HG02852 (cell line): ENCODE data around the gene PPP3CA.
"Not testable (repeated sequence)": the region's sequence is repeated elsewhere in the genome, so short reads cannot be mapped to it uniquely, and the experiment has no call there.

Experiments
- ATAC-seq: cut with Tn5 transposase; IDR thresholded peaks from one replicate; pipeline ENCODE4 v1.9.1; 2021; ENCODE audit warnings: mild to moderate bottlenecking, moderate library complexity; ENCODE audit not compliant: unreplicated experiment

PPP3CA gene

DNA sequence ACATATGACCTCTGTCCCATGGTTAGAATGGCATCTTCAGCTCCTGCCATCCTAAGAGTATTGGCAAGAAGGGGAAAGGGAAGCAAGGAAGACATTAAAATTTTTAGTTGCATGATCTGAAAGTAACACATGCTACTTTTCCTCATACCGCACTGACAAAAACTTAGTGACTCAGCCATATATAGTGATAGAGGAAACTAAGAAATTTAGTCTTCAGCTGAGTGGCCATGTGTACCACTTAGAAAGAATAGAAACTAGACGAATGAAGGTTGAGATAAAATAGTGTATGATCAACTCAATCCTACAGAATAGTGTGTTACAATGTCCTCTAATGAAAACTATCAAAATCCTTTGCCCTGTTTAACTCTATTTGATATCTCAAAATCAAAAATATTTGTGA is 164.1 kb downstream of the PPP3CA start:
- ATAC-seq, result no peak

DNA sequence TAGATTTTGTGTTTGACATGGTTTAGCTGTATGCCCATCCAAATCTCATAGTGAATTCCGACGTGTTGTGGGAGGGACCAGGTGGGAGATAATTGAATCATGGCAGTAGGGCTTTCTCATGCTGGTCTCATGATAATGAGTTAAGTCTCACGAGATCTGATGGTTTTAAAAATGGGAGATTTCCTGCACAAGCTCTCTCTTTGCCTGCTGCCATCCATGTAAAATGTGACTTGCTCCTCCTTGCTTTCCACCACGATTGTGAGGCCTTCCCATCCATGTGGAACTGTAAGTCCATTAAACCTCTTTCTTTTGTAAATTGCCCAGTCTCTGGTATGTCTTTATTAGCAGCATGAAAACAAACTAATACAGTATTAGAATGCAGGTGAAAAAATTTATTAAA is 164.6 kb downstream of the PPP3CA start:
- ATAC-seq, result not testable (repeated sequence)

DNA sequence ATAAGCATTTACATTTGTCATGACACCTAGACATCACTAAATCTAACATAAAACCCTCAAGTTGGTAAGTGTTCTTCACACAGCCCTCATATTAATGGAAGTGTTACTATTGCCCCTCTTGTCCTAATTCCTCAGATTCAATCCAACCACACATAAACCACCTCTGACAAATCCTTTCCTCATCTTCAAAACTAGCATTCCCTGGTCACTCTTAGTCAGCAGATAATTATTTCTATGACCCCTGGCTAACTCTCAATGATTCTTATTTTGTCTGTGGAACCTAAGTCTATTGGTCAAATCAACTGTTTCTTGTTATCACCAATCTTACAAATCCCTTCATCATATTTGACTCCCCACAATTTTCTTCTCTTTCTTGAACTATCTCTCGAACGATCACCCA is 168.6 kb downstream of the PPP3CA start:
- no peak for ATAC-seq

DNA sequence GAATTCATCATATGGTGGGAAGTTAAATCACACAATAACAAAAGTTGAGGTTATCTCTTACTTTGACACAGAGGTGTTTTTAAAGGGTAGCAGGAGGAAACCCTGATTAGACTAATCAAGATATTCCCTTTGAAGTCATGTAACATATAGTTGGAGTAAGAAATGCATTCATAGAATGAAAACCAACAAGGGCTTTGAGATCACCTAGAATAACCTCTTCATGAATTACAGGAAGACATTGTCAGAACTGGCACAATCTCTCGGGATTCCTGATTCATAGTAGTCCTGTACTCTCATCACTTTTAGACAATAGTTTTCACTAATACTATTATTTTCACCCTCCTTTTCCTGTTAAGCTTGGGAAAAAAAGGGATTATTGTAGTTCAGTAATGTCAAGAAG is 170.2 kb downstream of the PPP3CA start:
- ATAC-seq, result no peak

DNA sequence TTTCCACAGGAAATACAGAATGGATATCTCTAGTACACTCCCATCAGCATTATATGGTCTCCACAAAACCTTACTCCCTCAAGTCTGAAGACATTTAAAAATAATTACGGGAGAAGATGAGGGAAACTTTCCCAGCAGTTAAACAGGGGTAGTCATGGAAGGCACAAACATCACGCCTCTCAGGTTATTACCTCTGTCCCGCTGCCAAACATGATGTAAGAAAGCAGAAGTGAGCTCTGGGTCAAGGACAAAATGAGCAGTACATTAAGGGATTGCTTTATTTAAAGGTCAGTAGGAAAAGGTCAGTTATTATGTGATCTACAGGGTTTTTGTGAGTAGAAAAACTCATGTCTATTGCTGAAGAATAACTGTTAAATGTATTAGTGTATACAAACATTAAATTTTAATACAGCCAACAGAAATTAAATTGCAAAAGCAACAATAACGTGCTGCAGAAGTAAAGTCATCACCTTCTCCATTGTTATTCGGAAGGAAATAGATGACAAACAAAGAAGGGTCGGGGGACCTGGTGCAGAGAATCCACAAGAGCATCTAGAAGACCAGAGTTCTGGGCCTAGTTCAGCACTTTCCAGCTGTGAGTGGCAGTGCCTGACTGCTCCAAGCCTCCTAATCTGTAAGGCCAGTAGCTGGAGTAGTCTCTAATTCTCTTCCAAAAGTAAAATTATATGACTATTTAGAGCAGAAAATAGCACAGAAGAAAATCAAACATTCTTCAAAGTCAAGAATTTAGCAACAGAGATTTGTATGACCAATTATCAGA is 171.2 kb downstream of the PPP3CA start:
- no peak for ATAC-seq

DNA sequence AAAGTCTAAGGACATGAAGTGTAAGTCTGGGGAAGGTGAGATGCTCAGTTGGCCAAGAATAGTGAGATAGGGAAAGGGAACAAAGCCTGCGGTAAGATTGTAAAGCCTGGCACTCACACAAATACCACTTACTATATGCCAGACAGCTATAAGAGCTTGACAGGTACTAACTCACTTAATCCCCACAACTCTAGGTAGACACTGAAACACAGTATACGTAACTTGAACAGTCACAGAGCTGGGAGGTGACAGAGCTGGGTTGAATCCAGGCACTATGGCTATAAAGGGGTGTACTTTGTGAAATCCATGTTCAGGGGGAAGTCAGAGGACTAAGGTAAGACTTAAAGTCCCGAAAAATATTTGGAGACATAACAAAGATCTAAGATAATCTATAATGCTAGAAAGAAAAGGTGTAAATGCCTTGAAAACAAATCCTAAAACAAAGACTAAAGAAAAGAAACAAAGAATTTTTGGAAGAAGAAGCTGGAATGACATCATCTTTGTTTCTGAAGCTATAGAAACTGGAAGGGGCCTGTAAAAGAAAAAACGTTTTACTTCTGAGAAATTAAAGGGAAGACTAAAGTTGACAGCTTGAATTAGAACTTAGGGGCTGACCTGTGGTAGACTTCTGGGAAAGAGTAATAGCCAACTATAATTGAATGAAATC is 172.5 kb downstream of the PPP3CA start:
- no peak for ATAC-seq

DNA sequence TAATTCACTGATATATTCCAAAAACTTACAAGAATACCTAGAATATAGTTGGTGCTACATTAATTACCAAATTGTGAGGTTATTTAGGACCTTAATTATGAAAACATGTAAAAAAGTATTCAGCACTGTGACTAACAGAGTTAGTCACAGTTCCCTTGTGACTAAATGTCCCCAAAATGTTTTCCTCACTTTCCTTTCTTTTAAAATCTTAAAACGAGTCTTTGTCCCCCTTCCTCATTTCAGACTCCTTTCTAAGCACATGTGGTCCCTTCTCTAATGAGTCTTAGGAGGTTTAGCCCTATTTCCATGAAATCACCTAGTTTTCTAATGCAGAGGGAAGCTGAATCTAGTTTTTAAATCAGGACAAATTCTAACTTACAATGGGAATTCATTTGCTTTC is 175.0 kb downstream of the PPP3CA start:
- ATAC-seq, result no peak

DNA sequence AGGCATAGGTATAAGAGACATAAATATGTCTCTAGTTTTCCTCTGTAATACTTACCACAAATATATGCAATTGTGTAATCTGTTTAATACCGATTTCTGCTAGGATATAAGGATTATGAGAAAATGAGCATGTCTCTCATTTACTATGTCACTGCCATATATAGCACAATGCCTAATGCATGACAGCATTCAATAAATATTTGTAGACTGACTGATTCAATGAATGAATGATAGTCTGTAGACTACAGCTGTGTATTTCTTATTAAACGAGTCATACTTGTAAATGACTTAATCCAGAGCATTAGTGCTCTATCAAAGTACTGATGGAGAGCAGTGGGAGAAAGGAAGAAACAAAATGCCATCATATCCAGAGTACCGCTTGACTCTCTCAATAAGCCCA is 175.6 kb downstream of the PPP3CA start:
- ATAC-seq, result no peak

DNA sequence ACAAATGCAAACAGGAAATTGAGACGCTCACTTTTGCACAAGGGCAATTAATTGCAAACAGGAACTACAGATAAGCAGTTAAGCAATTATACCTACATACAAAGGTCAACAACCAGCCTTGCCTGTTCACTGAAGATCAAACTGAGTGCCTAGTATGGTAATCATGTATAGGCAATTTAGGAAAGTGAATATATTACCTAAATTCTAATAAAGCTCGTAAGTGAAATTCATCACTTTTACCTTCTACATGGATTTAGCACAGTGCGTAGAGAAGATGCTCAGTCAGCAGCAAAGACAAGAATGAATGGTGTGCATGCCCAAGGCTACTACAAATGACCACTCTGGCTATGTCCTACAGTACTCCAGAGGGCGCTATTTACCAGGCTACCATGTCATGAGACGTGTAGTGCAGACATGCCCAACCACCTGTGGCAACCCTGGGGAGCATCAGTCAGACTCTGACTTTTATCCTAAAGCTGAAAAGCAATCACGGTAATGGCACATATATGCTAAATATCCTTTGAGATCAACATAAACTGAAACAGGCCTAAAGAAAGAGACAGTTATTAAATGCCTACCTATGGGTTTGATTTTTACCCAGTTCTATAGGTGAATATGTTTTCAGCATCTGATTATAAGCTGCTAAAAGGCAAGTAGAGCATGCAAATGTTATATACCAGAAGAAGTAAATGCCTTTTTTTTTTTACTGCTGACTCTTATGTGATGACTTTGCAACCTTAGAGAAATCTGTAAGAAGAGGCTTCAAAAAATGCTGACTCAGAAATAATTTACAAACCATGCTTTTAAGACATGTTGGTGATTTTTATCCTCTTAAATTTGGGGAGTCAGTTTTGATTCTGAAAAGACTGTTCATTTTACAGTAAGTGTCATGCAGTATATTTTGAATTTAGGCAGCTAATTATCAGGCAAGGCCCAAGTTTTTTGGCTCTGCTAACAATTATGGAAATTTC is 178.0 kb downstream of the PPP3CA start:
- peak; percentile 99 for ATAC-seq

DNA sequence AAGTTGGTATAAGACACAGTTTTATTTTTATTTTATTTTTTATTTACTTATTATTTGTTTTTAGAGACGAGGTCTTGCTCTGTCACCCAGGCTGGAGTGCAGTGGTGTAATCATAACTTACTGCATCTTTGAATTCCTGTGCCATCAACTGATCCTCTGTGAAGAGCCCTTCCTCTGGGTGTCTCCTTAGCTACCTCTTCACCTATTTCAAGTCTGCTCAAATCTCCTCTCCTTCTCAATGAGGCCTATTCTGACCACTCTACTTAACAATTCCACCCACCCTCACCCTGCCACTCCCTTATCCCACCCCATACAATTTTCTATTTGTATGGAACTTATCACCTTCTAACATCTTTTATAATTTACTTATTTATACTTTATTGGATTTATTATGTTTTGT is 183.4 kb downstream of the PPP3CA start:
- no peak for ATAC-seq

DNA sequence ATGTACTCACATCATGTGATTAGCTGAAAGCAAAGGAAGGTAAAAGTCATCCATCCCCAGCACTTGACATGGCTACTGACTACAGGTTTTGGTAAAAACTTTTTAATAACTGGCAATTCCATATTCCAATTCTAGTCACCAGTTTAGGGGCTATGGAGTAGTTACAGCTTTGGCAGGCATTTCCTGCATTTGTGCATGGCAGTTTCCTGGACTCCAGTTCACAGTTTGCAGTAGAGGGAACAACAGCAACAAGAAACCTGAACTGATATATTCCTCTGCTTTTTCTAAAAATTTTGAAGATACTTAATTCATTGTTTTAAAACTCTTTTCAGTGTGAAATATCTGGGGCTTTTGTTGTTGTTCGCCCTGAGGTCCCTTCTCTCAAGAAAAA is 184.3 kb downstream of the PPP3CA start:
- no peak for ATAC-seq

DNA sequence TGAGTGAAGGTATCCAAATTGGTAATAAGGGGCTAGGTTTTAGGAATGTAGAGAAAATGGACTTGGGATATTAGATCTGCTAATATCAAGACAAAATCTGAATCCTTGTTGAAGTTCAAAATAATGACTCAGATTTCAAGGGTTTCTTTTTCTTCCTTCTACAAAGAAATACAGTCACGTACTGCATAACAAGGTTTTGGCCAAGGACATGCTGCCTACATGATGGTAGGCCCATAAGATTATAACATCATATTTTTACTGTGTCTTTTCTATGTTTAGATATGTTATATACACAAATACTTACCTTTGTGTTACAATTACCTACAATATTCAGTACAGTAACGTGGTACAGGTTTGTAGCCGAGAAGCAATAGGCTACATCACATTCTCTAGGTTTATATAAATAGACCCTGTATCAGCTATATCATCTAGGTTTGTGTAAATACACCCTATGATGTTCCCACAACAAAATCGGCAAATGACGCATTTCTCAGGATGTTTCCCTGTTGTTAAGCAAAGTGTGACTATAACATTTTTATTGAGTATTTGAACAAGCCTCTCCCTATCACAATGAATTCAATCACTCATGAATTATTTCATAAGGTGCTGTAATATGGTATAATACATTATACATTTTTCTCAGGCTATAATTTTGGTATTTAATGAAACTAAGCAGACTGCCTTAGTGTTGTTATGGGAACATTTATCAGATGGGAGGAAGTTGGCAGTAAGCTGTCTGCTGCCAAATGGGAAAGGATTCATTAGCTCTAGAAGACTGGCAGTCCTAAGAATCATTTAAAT is 186.3 kb downstream of the PPP3CA start:
- no peak for ATAC-seq

DNA sequence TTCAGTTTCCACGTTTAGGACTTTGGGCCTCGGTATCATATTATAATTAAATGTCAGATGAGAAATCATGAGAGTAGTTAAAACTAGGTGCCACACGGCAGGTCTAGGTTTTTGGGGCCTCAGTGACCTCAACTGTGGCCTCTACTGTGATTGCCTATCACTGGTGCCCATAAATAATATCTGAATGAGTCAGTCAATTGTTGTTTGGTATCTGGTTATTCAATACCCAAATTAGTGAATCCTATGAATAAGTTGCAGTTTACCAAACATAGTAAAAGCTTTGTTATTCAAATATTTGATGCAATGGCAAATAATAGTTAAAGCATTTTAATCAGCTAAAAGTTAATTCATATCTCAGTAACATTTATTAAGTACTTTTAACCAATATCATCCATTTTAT is 188.8 kb downstream of the PPP3CA start:
- ATAC-seq, result no peak

DNA sequence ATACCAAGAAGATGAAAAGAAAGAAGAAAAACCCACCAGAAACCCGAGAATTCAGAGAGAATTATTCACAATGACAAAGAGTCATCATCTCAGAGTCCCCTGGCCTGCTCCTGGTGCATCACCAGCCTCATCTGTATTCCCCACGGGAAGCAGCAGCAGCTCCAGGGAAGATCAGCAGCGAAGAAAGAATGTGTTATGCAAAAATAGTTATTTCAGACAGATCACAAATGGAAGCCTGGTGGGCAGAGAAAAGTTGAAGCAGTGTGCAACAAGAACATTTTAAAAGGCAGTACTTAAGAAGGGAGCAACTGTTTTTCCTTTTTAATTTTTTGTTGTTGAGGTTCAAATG is 189.2 kb downstream of the PPP3CA start:
- no peak for ATAC-seq

DNA sequence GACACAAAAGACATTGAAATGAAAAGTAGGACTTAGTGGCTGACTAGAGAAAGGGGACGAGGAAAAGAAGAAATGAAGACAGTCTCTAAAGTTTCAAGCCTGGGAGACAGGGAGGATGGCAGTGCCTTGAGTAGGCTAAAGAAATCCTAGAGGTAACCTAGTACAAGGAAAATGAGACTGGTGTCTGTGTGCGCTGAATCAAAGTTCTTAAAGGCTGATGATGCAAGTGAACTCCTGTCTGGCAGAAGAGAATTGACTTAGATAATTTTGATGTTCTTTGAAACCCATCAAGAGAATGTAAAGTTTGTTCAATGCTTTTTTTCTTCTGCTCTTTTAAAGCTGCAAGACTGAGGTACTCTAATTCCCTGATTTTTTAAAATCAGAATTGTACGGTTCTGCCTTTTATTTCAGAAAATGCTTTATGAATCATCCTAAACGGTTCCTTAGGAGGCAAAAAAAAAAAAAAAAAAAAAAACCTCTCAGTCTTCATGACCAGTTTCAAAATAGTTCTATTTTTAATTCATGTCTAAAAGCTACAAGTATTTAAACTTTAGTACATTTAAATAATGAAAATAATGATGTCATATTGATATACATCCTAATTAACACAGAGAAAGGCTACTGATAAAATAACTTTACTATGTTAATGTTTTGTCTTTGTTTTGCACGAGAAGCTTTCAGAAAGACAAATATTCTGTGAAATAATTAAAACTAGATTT is 189.8 kb downstream of the PPP3CA start:
- ATAC-seq, result no peak

DNA sequence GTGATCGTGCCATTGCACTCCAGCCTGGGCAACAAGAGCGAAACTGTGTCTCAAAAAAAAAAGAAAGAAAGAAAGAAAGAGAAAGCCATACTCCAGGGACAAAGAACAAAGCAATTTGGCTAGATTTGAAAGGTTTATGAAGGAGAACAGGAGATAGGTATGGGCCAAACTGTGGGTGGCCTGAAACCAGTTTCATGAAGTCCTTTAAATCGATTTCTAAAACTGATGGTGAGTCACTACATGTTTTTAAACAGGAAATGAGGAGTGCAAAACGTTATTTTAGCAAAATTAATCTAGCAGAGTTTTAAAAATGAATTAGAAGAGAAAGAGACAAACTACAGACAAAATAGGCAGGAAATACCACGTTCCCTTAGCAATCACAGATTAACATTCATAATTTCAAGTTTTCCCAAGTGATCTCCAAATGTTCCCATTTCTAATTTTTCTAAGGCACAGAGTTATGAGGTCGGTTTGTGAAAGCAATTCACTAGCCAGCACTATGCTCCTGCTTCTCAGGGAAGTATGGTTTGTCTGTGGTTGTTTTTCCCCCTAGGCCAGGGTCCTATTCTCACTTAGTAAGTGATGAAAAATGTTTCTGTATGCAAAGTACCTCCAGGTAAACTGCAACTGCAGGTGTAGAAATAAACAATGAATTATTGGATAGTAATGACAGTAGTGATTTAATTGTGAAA is 190.6 kb downstream of the PPP3CA start:
- ATAC-seq, result peak; percentile 64

DNA sequence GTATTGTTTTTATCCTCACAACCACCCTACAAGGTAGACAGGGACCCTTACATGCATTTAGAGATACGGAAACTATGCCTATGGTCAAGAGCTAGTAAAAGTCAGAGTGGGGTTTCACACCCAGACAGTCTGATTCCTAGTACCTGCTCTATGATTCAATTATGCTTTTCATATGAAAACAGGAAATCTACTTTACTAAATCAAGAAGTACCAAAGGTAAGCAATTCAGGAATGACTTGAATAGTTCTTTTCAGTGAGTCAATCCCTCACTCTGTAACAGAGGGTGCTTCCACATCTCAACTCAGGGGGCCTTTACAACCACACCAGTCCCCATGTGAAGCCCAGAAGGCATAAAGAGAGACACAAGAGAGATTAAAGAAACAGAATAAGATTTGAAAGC is 191.4 kb downstream of the PPP3CA start:
- ATAC-seq, result no peak

DNA sequence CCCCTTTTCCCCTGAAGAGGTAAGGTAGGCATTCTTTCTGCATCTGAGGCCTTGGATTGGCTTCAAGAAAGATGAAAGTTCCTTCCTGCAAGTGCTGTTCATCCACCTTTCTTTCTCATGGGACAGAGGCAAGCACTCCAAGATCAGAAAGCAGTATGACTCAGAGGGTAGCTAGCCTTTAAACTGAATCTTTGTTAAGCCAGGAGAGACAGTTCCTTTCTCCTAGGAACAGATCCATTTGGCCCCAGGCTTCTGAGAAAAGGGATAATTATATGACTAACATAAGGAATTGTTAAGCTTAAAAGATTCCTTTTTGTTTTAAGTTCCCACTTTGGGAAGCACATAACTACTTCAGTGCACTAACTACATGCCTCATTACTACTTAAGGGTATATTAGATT is 192.0 kb downstream of the PPP3CA start:
- ATAC-seq, result no peak

DNA sequence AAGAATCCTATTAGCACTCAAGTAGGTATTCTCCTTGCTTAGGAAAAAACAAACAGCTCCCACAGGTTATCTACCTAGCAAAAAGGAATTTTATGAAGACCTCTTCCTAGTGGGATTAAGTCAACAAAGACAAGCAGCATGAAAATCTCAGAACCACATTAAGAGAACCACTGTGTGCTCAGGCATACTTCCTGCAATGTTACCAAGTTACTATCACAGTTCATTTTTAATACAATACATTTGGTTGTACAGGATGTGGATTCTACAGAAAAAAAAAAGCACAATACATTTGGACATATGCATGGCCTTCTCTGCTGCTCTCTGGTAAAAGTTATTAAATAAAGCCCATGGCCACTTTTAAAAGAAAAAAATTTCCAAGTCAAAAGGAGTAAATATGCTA is 193.7 kb downstream of the PPP3CA start:
- ATAC-seq, result no peak

DNA sequence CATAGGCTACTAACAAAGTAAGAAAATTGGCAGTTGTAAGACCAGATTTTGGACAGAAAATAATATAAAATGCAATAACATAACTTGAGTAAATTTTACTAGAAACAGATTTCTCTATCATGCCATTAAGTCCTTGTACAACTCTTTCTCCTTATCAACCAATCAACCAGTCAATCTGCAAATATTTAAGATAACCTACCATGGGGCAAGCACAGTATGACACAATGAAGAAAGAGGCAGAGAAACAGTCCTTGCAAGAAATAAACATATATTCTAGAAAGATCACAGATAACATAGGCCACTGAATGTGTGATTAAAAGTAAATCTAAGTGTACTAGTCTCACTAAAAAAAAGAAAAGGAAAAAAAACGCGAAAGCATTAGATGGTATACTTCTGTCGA is 194.8 kb downstream of the PPP3CA start:
- no peak for ATAC-seq
